GM13977 (cell line): Measurements from ENCODE around the gene SULT1B1.

Source experiments
- DNase-seq: peaks from one replicate; pipeline ENCODE4 v3.0.0; 2012; ENCODE audit warnings: low spot score
- CTCF ChIP-seq: IDR thresholded peaks from 2 replicates; pipeline ENCODE4 v1.5.1; 2012; ENCODE audit warnings: mild to moderate bottlenecking, control low read depth; ENCODE audit not compliant: insufficient read depth; ENCODE audit errors: extremely low read depth, missing control alignments
- in situ Hi-C: fragments of 300-500 bp; cut with MboI; formaldehyde crosslinking; loops from one replicate; pipeline ENCODE4 v1.12.0; 2022; ENCODE audit warnings: low sequenced_read_pairs, low pct_unique_long_range_greater_than_20kb, mixed read lengths, inconsistent platforms; ENCODE audit not compliant: unreplicated experiment

SULT1B1 gene

DNA sequence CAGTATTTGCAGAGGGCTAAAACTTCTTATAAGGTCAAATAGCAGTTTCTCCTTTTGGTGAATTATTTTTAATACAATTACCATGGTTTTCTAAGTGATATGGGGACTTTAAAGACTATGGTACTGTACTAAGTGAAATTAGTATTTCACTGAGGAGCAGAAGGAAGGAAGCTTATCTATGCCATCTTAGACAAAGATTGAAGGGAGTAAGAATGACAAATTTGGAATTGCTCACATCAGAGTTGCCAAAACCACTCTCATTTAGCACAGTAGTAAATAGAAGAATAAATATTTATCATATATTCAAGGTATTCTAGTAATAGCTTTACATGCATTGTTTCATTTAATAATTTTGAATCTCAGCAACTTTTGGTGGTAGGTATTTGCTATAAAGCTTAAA, 30.4 kb downstream of the SULT1B1 start:
- in situ Hi-C loops: no loop called here
- no peak for TF ChIP-seq CTCF
- no peak for DNase-seq

GRCh38 chr4:69727926-69728325, 32.5 kb downstream of the SULT1B1 start:
- in situ Hi-C loops: no loop called here
- TF ChIP-seq CTCF: no peak
- no peak for DNase-seq

GRCh38 chr4:69727426-69727825, 33.0 kb downstream of the SULT1B1 start:
- in situ Hi-C loops: no loop called here
- no peak for TF ChIP-seq CTCF
- DNase-seq: no peak

DNA sequence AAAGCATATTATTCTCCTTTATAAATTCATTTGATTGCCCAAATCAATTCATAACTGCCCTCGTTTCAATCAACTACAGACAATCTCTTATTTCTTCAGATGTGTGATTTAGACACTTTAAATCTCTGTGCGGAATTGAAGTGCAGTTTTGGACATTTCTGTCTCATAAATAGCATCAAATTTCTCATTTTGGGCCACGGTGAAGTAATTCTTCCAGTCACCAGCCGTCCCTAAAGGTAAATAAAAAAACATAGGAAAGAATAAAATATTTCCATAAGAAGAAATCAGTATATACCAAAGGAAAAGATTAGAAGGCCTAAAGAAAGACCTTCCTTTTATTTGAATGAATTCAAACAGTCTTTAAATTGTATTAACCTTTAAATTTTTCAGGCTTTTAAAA, 33.4 kb downstream of the SULT1B1 start:
- no peak for DNase-seq
- in situ Hi-C loops: no loop called here
- TF ChIP-seq CTCF: no peak

- in situ Hi-C loops: no loop called here
- DNase-seq: no peak
- TF ChIP-seq CTCF: no peak
Measured at GRCh38 chr4:69718396-69719271, 41.8 kb downstream of the SULT1B1 start.

GRCh38 chr4:69717778-69718177, 42.6 kb downstream of the SULT1B1 start:
- DNase-seq: no peak
- TF ChIP-seq CTCF: no peak
- in situ Hi-C loops: no loop called here

DNA sequence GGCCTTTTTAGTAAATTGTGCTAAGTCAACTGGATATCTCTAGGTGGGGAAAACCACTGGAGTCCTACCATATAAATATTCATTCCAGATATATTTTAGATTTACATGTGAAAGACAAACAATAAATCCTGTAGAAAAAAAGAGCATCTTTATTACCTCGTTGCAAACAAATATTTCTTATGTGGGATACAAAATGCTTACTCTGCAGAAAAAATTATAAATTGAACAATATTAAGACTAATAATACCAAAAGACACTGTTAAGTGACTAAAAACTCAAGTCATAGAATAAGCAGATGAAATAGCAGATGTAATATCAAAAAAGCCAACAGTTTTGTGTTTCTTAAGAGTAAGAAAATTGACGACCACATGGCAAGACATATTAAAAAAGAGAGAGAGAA, 43.8 kb downstream of the SULT1B1 start:
- DNase-seq: no peak
- in situ Hi-C loops: no loop called here
- no peak for TF ChIP-seq CTCF
